Measurements from ENCODE around the gene PROM2.

DNA sequence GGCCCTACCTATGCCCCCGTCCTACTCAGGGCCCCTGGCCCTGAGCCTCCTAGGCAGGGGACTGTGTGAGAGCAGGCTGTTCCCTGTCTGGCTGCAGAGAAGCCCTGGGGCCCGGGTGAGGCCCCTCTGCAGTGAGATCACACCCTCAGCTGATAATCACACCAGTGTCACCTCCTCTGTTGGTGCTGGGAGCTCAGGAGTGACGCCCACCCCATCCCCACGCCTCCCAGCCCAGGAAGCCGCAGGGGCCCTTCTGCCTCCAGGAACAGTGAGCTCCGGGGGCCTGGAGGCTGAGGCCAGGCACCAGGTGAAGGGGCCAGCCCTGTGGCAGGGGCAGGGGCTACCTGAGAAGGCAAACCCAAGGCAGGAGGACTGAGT is 42.9 kb downstream of the PROM2 start:
- TF ChIP-seq TAF1 (IDR thresholded peaks at IDR 0.05; ENCODE audit: low read depth) = no peak
- no peak for TF ChIP-seq EP300 (IDR thresholded peaks at IDR 0.05; ENCODE audit: borderline replicate concordance)
- TF ChIP-seq REST (IDR thresholded peaks at IDR 0.05; ENCODE audit: low read depth) = no peak
- TF ChIP-seq MAX (IDR thresholded peaks at IDR 0.05) = no peak
- no peak for TF ChIP-seq RAD21 (IDR thresholded peaks at IDR 0.05; ENCODE audit: low read depth)
- TF ChIP-seq ZBTB7A (IDR thresholded peaks at IDR 0.05; ENCODE audit: low read depth) = no peak
- TF ChIP-seq TCF12 (IDR thresholded peaks at IDR 0.05; ENCODE audit: low read depth) = no peak
- no peak for TF ChIP-seq CREB1 (IDR thresholded peaks at IDR 0.05; ENCODE audit: low read depth)
- no peak for TF ChIP-seq YY1 (IDR thresholded peaks at IDR 0.05; ENCODE audit: low read depth)
